ENCODE data around the gene ANKRD31.

- no peak for TF ChIP-seq POLR2A (IDR thresholded peaks at IDR 0.05; ENCODE audit: low read depth, low read length)
- TF ChIP-seq POLR2AphosphoS5 (IDR thresholded peaks at IDR 0.05; ENCODE audit: low read depth, low read length), result no peak
- TF ChIP-seq TAF1 (IDR thresholded peaks at IDR 0.05; ENCODE audit: low read depth, low read length), result no peak
- TF ChIP-seq POU2F2 (IDR thresholded peaks at IDR 0.05; ENCODE audit: low read depth, low read length), result no peak
These were observed 119.8 kb downstream of the ANKRD31 start for GRCh38 chr5:75116856-75117255.

All from GM12891 (cell line).